ENCODE data around the gene AQP3. TPM values are rescaled to one million over a fixed set of nuclear protein-coding genes. Genes with fewer than 3 reads are reported as not detected.

AQP3 gene
- total and polyA plus RNA-seq, 2 of the 4 experiments (the other 2 are of a cell fraction) = 3.8 to 12.2 TPM

GRCh38 chr9:33467526-33467925 lies 20.1 kb upstream of the AQP3 start:
- H4K20me1 ChIP-seq (ENCODE audit: insufficient read depth, low read length) = peaks cover 16% of the 10 kb centered on the region
- no peak overlapping the region for H3K4ac ChIP-seq (ENCODE audit: low read depth, low read length)
- POLR2A ChIA-PET (ENCODE audit: unreplicated experiment) = no interaction called here

More at GRCh38 chr9:33467526-33467925, 20.1 kb upstream of the AQP3 start:
- DNase-seq (no peak), ATAC-seq (ENCODE audit: low read depth) (no peak)
- TF ChIP-seq MAZ (IDR thresholded peaks at IDR 0.05; ENCODE audit: borderline replicate concordance, low read depth, low read length) = no peak
- TF ChIP-seq RFX5 (IDR thresholded peaks at IDR 0.05; ENCODE audit: low read depth, low read length) = no peak
- no peak for TF ChIP-seq MXI1 (IDR thresholded peaks at IDR 0.05; ENCODE audit: borderline replicate concordance, low read depth, low read length)
- TF ChIP-seq POLR2A (IDR thresholded peaks at IDR 0.05; ENCODE audit: low read depth, low read length) = no peak
- TF ChIP-seq CHD1 (IDR thresholded peaks at IDR 0.05; ENCODE audit: low read depth, low read length) = no peak
- no peak for TF ChIP-seq FOS (IDR thresholded peaks at IDR 0.05; ENCODE audit: low read depth, low read length)
- TF ChIP-seq BHLHE40 (IDR thresholded peaks at IDR 0.05; ENCODE audit: low read depth, low read length) = no peak
- TF ChIP-seq SMC3 (IDR thresholded peaks at IDR 0.05; ENCODE audit: low read depth, low read length) = no peak
- no peak for TF ChIP-seq MAFK (IDR thresholded peaks at IDR 0.05; ENCODE audit: low read depth, low read length)
- TF ChIP-seq ELK1 (IDR thresholded peaks at IDR 0.05; ENCODE audit: borderline replicate concordance, low read depth, low read length) = no peak
- no peak for TF ChIP-seq CTCF (conservative IDR thresholded peaks at IDR 0.05; ENCODE audit: low read depth, low read length)
- TF ChIP-seq RAD21 (IDR thresholded peaks at IDR 0.05; ENCODE audit: low read length) = no peak
- no peak for TF ChIP-seq CEBPB (IDR thresholded peaks at IDR 0.05; ENCODE audit: low read depth, low read length)
- TF ChIP-seq USF2 (IDR thresholded peaks at IDR 0.05; ENCODE audit: low read depth, low read length) = no peak
- TF ChIP-seq NFE2L2 (IDR thresholded peaks at IDR 0.05; ENCODE audit: low read depth, low read length) = no peak
- no peak for TF ChIP-seq RCOR1 (IDR thresholded peaks at IDR 0.05; ENCODE audit: insufficient replicate concordance, low read length)
- dilution Hi-C loops (cut with HindIII; ENCODE audit: low sequenced_read_pairs, unreplicated experiment) = loop anchor here (25.0 kb wide), 1 partner anchor 180 kb away; the partner anchor contains the start of gene NFX1
- H3K4me1 ChIP-seq (ENCODE audit: control insufficient read depth, insufficient read depth, low read length) = peaks cover 3% of the 10 kb centered on the region; the same call in 1 of the 2 replicates
- in situ Hi-C loops (cut with MboI; ENCODE audit: low sequenced_read_pairs) = loop anchor here (5.0 kb wide), 2 partner anchors 95 to 175 kb away; partner anchors contain the start of gene NFX1
- peaks cover 6 to 32% of the 10 kb centered on the region in 2 experiments; a peak in 3 of 4 replicates for H3K79me1 ChIP-seq (ENCODE audit: low read depth in 1 of 2, low read length in 2 of 2)
- no peak overlapping the region for H3K4me2 ChIP-seq (ENCODE audit: low read depth, low read length)
- CTCF ChIA-PET = interaction anchor here (1.3 to 1.5 kb wide), 2 partner anchors 51 to 181 kb away, joined by 3 read pairs; no protein-coding TSS in a partner anchor
- H3K9ac ChIP-seq (ENCODE audit: low read depth, low read length) = no peak overlapping the region
- no peak overlapping the region for H2BK20ac ChIP-seq (ENCODE audit: low read depth, low read length)
- H2BK15ac ChIP-seq (ENCODE audit: low read depth, low read length) = no peak overlapping the region
- H3K14ac ChIP-seq (replicated peaks; ENCODE audit: low read depth, low read length) = no peak overlapping the region
- no peak overlapping the region for H3K23ac ChIP-seq (ENCODE audit: low read depth, low read length)
- H3K9me3 ChIP-seq (ENCODE audit: control insufficient read depth, insufficient read depth, low read length) = no peaks in the 10 kb centered on the region
- no peak overlapping the region for H4K8ac ChIP-seq (ENCODE audit: low read depth in 2 of 2, low read length in 2 of 2)
- intact Hi-C loops (cut with micrococcal nuclease) = loop anchor here (2.0 kb wide), 1 partner anchor 65 kb away; the partner anchor contains the start of gene AQP7
- no peak overlapping the region for H4K5ac ChIP-seq (ENCODE audit: low read depth, low read length)
- no peak overlapping the region for H2BK120ac ChIP-seq (ENCODE audit: low read depth, low read length)
- no peak overlapping the region for H3K4me3 ChIP-seq (ENCODE audit: insufficient read depth, low read depth, low read length)
- no peak overlapping the region for H4K91ac ChIP-seq (ENCODE audit: insufficient read depth, low read depth, low read length)
- H2AFZ ChIP-seq (replicated peaks; ENCODE audit: low read length, poor library complexity) = no peak overlapping the region
- H3K56ac ChIP-seq (ENCODE audit: extremely low read depth, insufficient read depth, low read length) = no peak overlapping the region
- peaks cover 8% of the 10 kb centered on the region; the same call in 1 of the 2 replicates for H3K9me1 ChIP-seq (ENCODE audit: insufficient read depth, low read length)
- WGBS, 2 experiments (ENCODE audit: extremely low coverage in 2 of 2, insufficient read length in 1 of 2) = no CpG with 5 or more reads among the region's 7 CpGs
- no peak overlapping the region for H2BK5ac ChIP-seq (ENCODE audit: low read depth, low read length, poor library complexity, severe bottlenecking)
- H3K27ac ChIP-seq (ENCODE audit: insufficient read depth, low read length) = no peak overlapping the region
- H3K27me3 ChIP-seq (ENCODE audit: control insufficient read depth, insufficient read depth, low read length) = no peaks in the 10 kb centered on the region
- H3K18ac ChIP-seq (ENCODE audit: low read depth, low read length) = no peak overlapping the region
- BruUV-seq (replicated peaks) = no TSS peak
- H2AK9ac ChIP-seq (replicated peaks; ENCODE audit: low read depth, low read length, poor library complexity) = no peak overlapping the region
- H2AK5ac ChIP-seq (ENCODE audit: low read depth, low read length) = no peak overlapping the region
- peaks cover 88% of the 10 kb centered on the region for H3K36me3 ChIP-seq (ENCODE audit: control insufficient read depth, insufficient read depth, low read length)
